IMR-90 (cell line): ENCODE data around the gene NEO1. TPM values are rescaled to one million over a fixed set of nuclear protein-coding genes. Genes with fewer than 3 reads are reported as not detected.

ENCODE experiments used
- ATAC-seq: fragments of 200-7000 bp; cut with Tn5 transposase; 2 replicates; pipeline ENCODE4 v1.9.1; 2020; ENCODE audit warnings: low read depth, mild to moderate bottlenecking, moderate library complexity
- BruUV-seq: library from RNA; stranded (reverse); fragments of 400-500 nt; replicated peaks from 2 replicates; lab custom pipeline; 2021; lab: Mats Ljungman, UMichigan
- CTCF ChIA-PET: fragments of 300-600 bp; formaldehyde crosslinking; extraction: SDS; loops from one replicate; lab custom pipeline; 2021; ENCODE audit warnings: antibody characterized with exemption; lab: Yijun Ruan, JAX
- POLR2A ChIA-PET: fragments of 300-600 bp; sonication (Branson Sonifier 250); formaldehyde crosslinking; loops from one replicate; lab custom pipeline; 2022; ENCODE audit warnings: antibody characterized with exemption; ENCODE audit not compliant: unreplicated experiment; lab: Charles Lee
- DNase-seq: peaks from one replicate; pipeline ENCODE4 v3.0.0; 2013
- H2AFZ ChIP-seq: replicated peaks from 2 replicates; pipeline ENCODE3; 2013; ENCODE audit warnings: low read length, mild to moderate bottlenecking; ENCODE audit not compliant: poor library complexity
- H2AK5ac ChIP-seq: 2 replicates; pipeline ENCODE4 v1.6.1; 2013; ENCODE audit warnings: low read depth, low read length, inconsistent platforms
- H2AK9ac ChIP-seq: replicated peaks from 2 replicates; pipeline ENCODE3; 2013; ENCODE audit warnings: mild to moderate bottlenecking, low read depth, low read length, moderate library complexity; ENCODE audit not compliant: poor library complexity
- H2BK120ac ChIP-seq: 2 replicates; pipeline ENCODE4 v1.6.1; 2013; ENCODE audit warnings: low read depth, low read length, inconsistent platforms
- H2BK15ac ChIP-seq: 3 replicates; pipeline ENCODE4 v1.6.1; 2013; ENCODE audit warnings: low read depth, low read length, inconsistent platforms
- H2BK20ac ChIP-seq: 2 replicates; pipeline ENCODE4 v1.6.1; 2013; ENCODE audit warnings: low read depth, mild to moderate bottlenecking, inconsistent platforms, low read length, moderate library complexity
- H2BK5ac ChIP-seq: 2 replicates; pipeline ENCODE4 v1.6.1; 2013; ENCODE audit warnings: mild to moderate bottlenecking, low read depth, low read length, inconsistent platforms; ENCODE audit not compliant: poor library complexity, severe bottlenecking
- H3K14ac ChIP-seq: replicated peaks from 2 replicates; pipeline ENCODE4 v1.6.1; 2013; ENCODE audit warnings: low read depth, low read length, inconsistent platforms
- H3K18ac ChIP-seq: 2 replicates; pipeline ENCODE4 v1.6.1; 2013; ENCODE audit warnings: low read depth, low read length, control low read depth
- H3K23ac ChIP-seq: 2 replicates; pipeline ENCODE4 v1.6.1; 2013; ENCODE audit warnings: low read depth, low read length, inconsistent platforms
- H3K27ac ChIP-seq: 2 replicates; pipeline ENCODE4 v1.5.1; 2013; ENCODE audit warnings: mild to moderate bottlenecking, control low read depth, low read length; ENCODE audit not compliant: insufficient read depth
- H3K27me3 ChIP-seq: 2 replicates; pipeline ENCODE4 v1.6.1; 2013; ENCODE audit warnings: low read length; ENCODE audit not compliant: control insufficient read depth, insufficient read depth
- H3K36me3 ChIP-seq: 2 replicates; pipeline ENCODE4 v1.6.1; 2013; ENCODE audit warnings: low read length, mixed read lengths; ENCODE audit not compliant: control insufficient read depth, insufficient read depth
- H3K4ac ChIP-seq: 2 replicates; pipeline ENCODE4 v1.6.1; 2013; ENCODE audit warnings: low read depth, low read length, inconsistent platforms
- H3K4me1 ChIP-seq: 2 replicates; pipeline ENCODE4 v1.6.1; 2013; ENCODE audit warnings: low read length, mixed read lengths; ENCODE audit not compliant: control insufficient read depth, insufficient read depth
- H3K4me2 ChIP-seq: 2 replicates; pipeline ENCODE4 v1.6.1; 2013; ENCODE audit warnings: low read depth, mild to moderate bottlenecking, control low read depth, low read length, moderate library complexity
- H3K4me3 ChIP-seq: 2 replicates; pipeline ENCODE4 v1.5.1; 2013; ENCODE audit warnings: low read depth, mild to moderate bottlenecking, control low read depth, low read length, moderate library complexity; ENCODE audit not compliant: insufficient read depth
- H3K56ac ChIP-seq: 2 replicates; pipeline ENCODE4 v1.6.1; 2013; ENCODE audit warnings: low read length, inconsistent platforms; ENCODE audit not compliant: insufficient read depth; ENCODE audit errors: extremely low read depth
- H3K79me1 ChIP-seq, 2 experiments: 2 replicates each; pipeline ENCODE4 v1.6.1; 2013; ENCODE audit warnings: low read length in 2 of 2, inconsistent platforms in 1 of 2, low read depth in 1 of 2
- H3K9ac ChIP-seq: 2 replicates; pipeline ENCODE4 v1.6.1; 2013; ENCODE audit warnings: low read depth, low read length, control low read depth
- H3K9me1 ChIP-seq: 2 replicates; pipeline ENCODE4 v1.6.1; 2013; ENCODE audit warnings: low read length, inconsistent platforms; ENCODE audit not compliant: insufficient read depth
- H3K9me3 ChIP-seq: 2 replicates; pipeline ENCODE4 v1.6.1; 2013; ENCODE audit warnings: low read length; ENCODE audit not compliant: control insufficient read depth, insufficient read depth
- H4K20me1 ChIP-seq: 2 replicates; pipeline ENCODE4 v1.6.1; 2013; ENCODE audit warnings: low read length, inconsistent platforms; ENCODE audit not compliant: insufficient read depth
- H4K5ac ChIP-seq: 2 replicates; pipeline ENCODE4 v1.6.1; 2013; ENCODE audit warnings: mild to moderate bottlenecking, low read depth, low read length, control low read depth
- H4K8ac ChIP-seq, 2 experiments: 2 replicates each; pipeline ENCODE4 v1.6.1; 2013; ENCODE audit warnings: low read depth in 2 of 2, low read length in 2 of 2, control low read depth in 1 of 2, inconsistent platforms in 1 of 2
- H4K91ac ChIP-seq: 2 replicates; pipeline ENCODE4 v1.6.1; 2013; ENCODE audit warnings: low read depth, low read length, inconsistent platforms; ENCODE audit not compliant: insufficient read depth
- BHLHE40 ChIP-seq: fragments of 150-350 bp; IDR thresholded peaks from 2 replicates; pipeline ENCODE4 v1.6.1; 2016; ENCODE audit warnings: mild to moderate bottlenecking, low read depth, low read length
- CEBPB ChIP-seq: IDR thresholded peaks from 2 replicates; pipeline ENCODE4 v1.6.1; 2012; ENCODE audit warnings: low read depth, low read length, improper control_type of control experiment
- CHD1 ChIP-seq: IDR thresholded peaks from 2 replicates; pipeline ENCODE4 v1.6.1; 2012; ENCODE audit warnings: low read depth, low read length, improper control_type of control experiment
- FOS ChIP-seq: fragments of 150-350 bp; IDR thresholded peaks from 2 replicates; pipeline ENCODE4 v1.6.1; 2016; ENCODE audit warnings: low read depth, low read length
- MAZ ChIP-seq: IDR thresholded peaks from 2 replicates; pipeline ENCODE4 v1.6.1; 2012; ENCODE audit warnings: low read depth, mild to moderate bottlenecking, low read length, improper control_type of control experiment, moderate library complexity, borderline replicate concordance
- MXI1 ChIP-seq: IDR thresholded peaks from 2 replicates; pipeline ENCODE4 v1.6.1; 2012; ENCODE audit warnings: low read depth, mild to moderate bottlenecking, low read length, moderate library complexity, borderline replicate concordance
- POLR2A ChIP-seq: IDR thresholded peaks from 2 replicates; pipeline ENCODE4 v1.6.1; 2012; ENCODE audit warnings: mild to moderate bottlenecking, low read depth, low read length
- RCOR1 ChIP-seq: IDR thresholded peaks from 2 replicates; pipeline ENCODE4 v1.6.1; 2012; ENCODE audit warnings: mild to moderate bottlenecking, low read length, improper control_type of control experiment; ENCODE audit not compliant: insufficient replicate concordance
- RFX5 ChIP-seq: IDR thresholded peaks from 2 replicates; pipeline ENCODE4 v1.8.0; 2012; ENCODE audit warnings: low read depth, mild to moderate bottlenecking, low read length, moderate library complexity
- WGBS, 2 experiments: methylation state at CpG; one replicate each; pipeline versions ENCODE4 v1.1.5 to v1.1.7; 2013; ENCODE audit warnings: missing lambda C conversion rate in 2 of 2; ENCODE audit not compliant: insufficient read length in 1 of 2; ENCODE audit errors: extremely low coverage in 2 of 2; 5-methylcytosine and 5-hydroxymethylcytosine counted together
- dilution Hi-C: fragments of 300-500 bp; cut with HindIII; formaldehyde crosslinking; loops from one replicate; pipeline ENCODE4 v1.14.3; 2018; ENCODE audit warnings: low sequenced_read_pairs; ENCODE audit not compliant: unreplicated experiment
- in situ Hi-C: fragments of 300-500 bp; cut with MboI; formaldehyde crosslinking; loops from 3 replicates; pipeline ENCODE4 v1.14.3; 2019; ENCODE audit warnings: low sequenced_read_pairs, inconsistent platforms, mixed read lengths
- intact Hi-C: fragments of 100-400 bp; cut with micrococcal nuclease; formaldehyde crosslinking; loops from 2 replicates; pipeline ENCODE4 v1.10.0; 2022
- polyA plus RNA-seq, 3 experiments: library from polyadenylated mRNA; depleted of rRNA; stranded (reverse); fragments of >200 nt; gene quantifications; 2 replicates each; pipeline ENCODE4 v1.2.3, GENCODE V29; 2012; ENCODE audit warnings: low replicate concordance in 1 of 3
- total RNA-seq: library from RNA; depleted of rRNA; stranded (reverse); fragments of >200 nt; gene quantifications from 2 replicates; pipeline ENCODE4 v1.2.3, GENCODE V29; 2012
- TF ChIP-seq, protein P1 (sequence below): fragments of 150-350 bp; IDR thresholded peaks from 2 replicates; pipeline ENCODE4 v1.6.1; 2017; ENCODE audit warnings: mild to moderate bottlenecking, antibody characterized with exemption, low read length, low read depth
- TF ChIP-seq, protein P2 (sequence below): fragments of 150-350 bp; IDR thresholded peaks from 2 replicates; pipeline ENCODE4 v1.6.1; 2016; ENCODE audit warnings: low read depth, mild to moderate bottlenecking, low read length, moderate library complexity, borderline replicate concordance

NEO1 gene
- total and polyA plus RNA-seq, 2 of the 4 experiments (the other 2 are of a cell fraction): 16.3 to 18.5 TPM

DNA sequence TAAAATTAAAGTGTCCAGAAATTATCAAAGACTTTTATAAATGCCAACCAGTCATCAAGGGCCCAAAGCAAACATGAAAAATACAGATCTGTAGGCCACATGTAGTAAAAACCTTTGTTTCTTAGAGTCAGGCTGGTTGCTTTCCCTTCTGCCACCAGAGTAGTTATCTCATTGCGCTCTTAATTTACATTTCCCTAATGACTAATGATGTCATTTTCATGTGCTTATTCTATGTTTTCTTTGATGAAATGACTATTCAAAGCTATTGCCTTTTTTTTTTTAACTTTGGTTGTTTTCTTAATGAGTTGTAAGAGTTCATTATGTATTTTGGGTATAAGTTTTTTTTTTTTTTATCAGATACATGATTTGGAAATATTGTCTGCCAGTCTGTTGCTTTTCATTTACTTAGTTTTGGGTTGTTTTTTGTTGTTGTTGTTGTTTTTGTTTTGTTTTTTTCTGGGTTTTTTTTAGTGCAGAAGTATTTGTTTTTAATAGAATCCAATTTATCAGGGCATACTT is 175.9 kb downstream of the NEO1 start:
- Histone ChIP-seq H2BK120ac (no peak overlapping the region), H3K23ac (no peak overlapping the region), H3K4me3 (no peak overlapping the region), H2AFZ (no peak overlapping the region), H2AK5ac (no peak overlapping the region), H2AK9ac (no peak overlapping the region), H3K9me3 (no peaks in the 10 kb centered on the region), H4K5ac (no peak overlapping the region), H3K4ac (no peak overlapping the region), H3K27ac (no peak overlapping the region), H3K4me2 (no peak overlapping the region), H3K9me1 (peaks cover 16% of the 10 kb centered on the region), H4K91ac (no peak overlapping the region; the same call in 1 of the 2 replicates), H3K36me3 (no peaks in the 10 kb centered on the region), H3K79me1 (peaks cover 0 to 7% of the 10 kb centered on the region in 2 experiments; a peak in 2 of 4 replicates), H2BK20ac (no peak overlapping the region), H3K27me3 (no peaks in the 10 kb centered on the region), H3K14ac (no peak overlapping the region), H3K56ac (no peak overlapping the region), H2BK15ac (no peak overlapping the region), H3K9ac (no peak overlapping the region), H4K8ac (no peak overlapping the region), H2BK5ac (no peak overlapping the region), H3K18ac (no peak overlapping the region), H4K20me1 (peaks cover 4% of the 10 kb centered on the region; the same call in 1 of the 2 replicates), H3K4me1 (peaks cover 15% of the 10 kb centered on the region)
- no peak for TF ChIP-seq CEBPB
- TF ChIP-seq, protein P1, sequence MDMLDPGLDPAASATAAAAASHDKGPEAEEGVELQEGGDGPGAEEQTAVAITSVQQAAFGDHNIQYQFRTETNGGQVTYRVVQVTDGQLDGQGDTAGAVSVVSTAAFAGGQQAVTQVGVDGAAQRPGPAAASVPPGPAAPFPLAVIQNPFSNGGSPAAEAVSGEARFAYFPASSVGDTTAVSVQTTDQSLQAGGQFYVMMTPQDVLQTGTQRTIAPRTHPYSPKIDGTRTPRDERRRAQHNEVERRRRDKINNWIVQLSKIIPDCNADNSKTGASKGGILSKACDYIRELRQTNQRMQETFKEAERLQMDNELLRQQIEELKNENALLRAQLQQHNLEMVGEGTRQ: no peak
- TF ChIP-seq FOS: no peak
- no peak for TF ChIP-seq MAZ
- TF ChIP-seq POLR2A: no peak
- no peak for TF ChIP-seq RCOR1
- TF ChIP-seq MXI1: no peak
- no peak for TF ChIP-seq CHD1
- TF ChIP-seq, protein P2, sequence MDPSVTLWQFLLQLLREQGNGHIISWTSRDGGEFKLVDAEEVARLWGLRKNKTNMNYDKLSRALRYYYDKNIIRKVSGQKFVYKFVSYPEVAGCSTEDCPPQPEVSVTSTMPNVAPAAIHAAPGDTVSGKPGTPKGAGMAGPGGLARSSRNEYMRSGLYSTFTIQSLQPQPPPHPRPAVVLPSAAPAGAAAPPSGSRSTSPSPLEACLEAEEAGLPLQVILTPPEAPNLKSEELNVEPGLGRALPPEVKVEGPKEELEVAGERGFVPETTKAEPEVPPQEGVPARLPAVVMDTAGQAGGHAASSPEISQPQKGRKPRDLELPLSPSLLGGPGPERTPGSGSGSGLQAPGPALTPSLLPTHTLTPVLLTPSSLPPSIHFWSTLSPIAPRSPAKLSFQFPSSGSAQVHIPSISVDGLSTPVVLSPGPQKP: no peak
- no peak for TF ChIP-seq RFX5
- TF ChIP-seq BHLHE40: no peak
- ATAC-seq (no peak), DNase-seq (no peak)
- no TSS peak for BruUV-seq
- CTCF ChIA-PET: no interaction called here
- dilution Hi-C loops (no loop called here), intact Hi-C loops (no loop called here), in situ Hi-C loops (no loop called here)
- no CpG with 5 or more reads among the region's 1 CpG for WGBS, 2 experiments
- POLR2A ChIA-PET: no interaction called here
